A549 (cell line): ENCODE results near the gene SNX25. TPM values are rescaled to one million over a fixed set of nuclear protein-coding genes. Genes with fewer than 3 reads are reported as not detected.

Source experiments
- ATAC-seq, 2 experiments: fragments of 200-7000 bp in 1 of 2; fragments of >200 bp in 1 of 2; cut with Nextera tagmentation in 1 of 2; cut with Tn5 transposase in 1 of 2; 3 replicates each; pipeline versions ENCODE4 v1.8.0 to v1.9.1; 2018 to 2020; ENCODE audit warnings: mild to moderate bottlenecking in 1 of 2, moderate library complexity in 1 of 2
- CTCF ChIA-PET: fragments of 300-600 bp; sonication (Branson Sonifier 250); formaldehyde crosslinking; extraction: SDS; loops from one replicate; lab custom pipeline; 2021; ENCODE audit warnings: antibody characterized with exemption, inconsistent platforms; lab: Yijun Ruan, JAX
- POLR2A ChIA-PET: fragments of 350-600 bp; formaldehyde crosslinking; extraction: SDS; loops from one replicate; lab custom pipeline; 2021; ENCODE audit warnings: antibody characterized with exemption, inconsistent platforms; lab: Yijun Ruan, JAX
- DNase-seq, 2 experiments: peaks; one replicate each; pipeline versions ENCODE4 v3.0.0 to v3.0.0-alpha.2; 2011 to 2016; ENCODE audit warnings: low read depth in 1 of 2, low spot score in 1 of 2
- FAIRE-seq: peaks from 2 replicates; lab custom pipeline; 2011; peaks lifted over from hg19 to GRCh38; lab: Jason Lieb, UNC
- H3K27ac ChIP-seq, 2 experiments: fragments of >200 bp; sonication (Bioruptor Twin); formaldehyde crosslinking; 3 replicates each; pipeline ENCODE4 v1.5.1; 2016 to 2017
- H3K4me1 ChIP-seq: fragments of >200 bp; sonication (Bioruptor Twin); formaldehyde crosslinking; 3 replicates; pipeline ENCODE4 v1.6.1; 2016
- H3K4me2 ChIP-seq: fragments of >200 bp; sonication (Bioruptor Twin); formaldehyde crosslinking; 3 replicates; pipeline ENCODE4 v1.6.1; 2016
- H3K4me3 ChIP-seq: fragments of >200 bp; sonication (Bioruptor Twin); formaldehyde crosslinking; 3 replicates; pipeline ENCODE4 v1.5.1; 2016
- H3K9me3 ChIP-seq: fragments of >200 bp; sonication (Bioruptor Twin); formaldehyde crosslinking; 3 replicates; pipeline ENCODE4 v1.6.1; 2016
- CBX2 ChIP-seq: fragments of 200-600 bp; sonication (generic); IDR thresholded peaks from 2 replicates; pipeline ENCODE4 v1.6.1; 2016; ENCODE audit warnings: low read depth, mild to moderate bottlenecking, borderline replicate concordance
- CBX8 ChIP-seq: fragments of 200-600 bp; sonication (generic); IDR thresholded peaks from 2 replicates; pipeline ENCODE4 v1.6.1; 2016
- CEBPB ChIP-seq, 2 experiments: fragments of >200 bp in 1 of 2; sonication (Bioruptor Twin) in 1 of 2; formaldehyde crosslinking in 1 of 2; IDR thresholded peaks; 2 replicates each; pipeline ENCODE4 v1.6.1; 2012 to 2016
- CHD2 ChIP-seq: fragments of 150-350 bp; IDR thresholded peaks from 2 replicates; pipeline ENCODE4 v1.6.1; 2014; ENCODE audit warnings: low read length; ENCODE audit not compliant: partially characterized antibody
- CHD4 ChIP-seq: fragments of 200-600 bp; sonication (generic); IDR thresholded peaks from 2 replicates; pipeline ENCODE4 v1.6.1; 2016; ENCODE audit warnings: antibody characterized with exemption, mild to moderate bottlenecking, borderline replicate concordance
- EP300 ChIP-seq, 2 experiments: fragments of >200 bp; sonication (Bioruptor Twin); formaldehyde crosslinking; IDR thresholded peaks; 2 replicates in 1 of 2; 3 replicates in 1 of 2; pipeline ENCODE4 v1.6.1; 2016 to 2017
- FOSB ChIP-seq: fragments of 250-450 bp; sonication (Bioruptor Pico); IDR thresholded peaks from 2 replicates; pipeline ENCODE4 v1.5.0; 2020; ENCODE audit warnings: mild to moderate bottlenecking, moderate library complexity
- FOSL2 ChIP-seq, 2 experiments: fragments of 450-650 bp in 1 of 2; fragments of >200 bp in 1 of 2; sonication (Bioruptor Twin) in 1 of 2; formaldehyde crosslinking; IDR thresholded peaks; 2 replicates each; pipeline versions ENCODE4 v1.5.0 to v1.6.1; 2016 to 2020; ENCODE audit warnings: mild to moderate bottlenecking in 1 of 2, moderate library complexity in 1 of 2
- FOXS1 ChIP-seq: fragments of 250-450 bp; sonication (Bioruptor Pico); IDR thresholded peaks from 2 replicates; pipeline ENCODE4 v1.5.0; 2020; ENCODE audit warnings: mild to moderate bottlenecking, moderate library complexity
- GATA3 ChIP-seq: IDR thresholded peaks from 2 replicates; pipeline ENCODE4 v1.6.1; 2012; ENCODE audit warnings: borderline replicate concordance
- MAFK ChIP-seq: fragments of 450-650 bp; IDR thresholded peaks from 2 replicates; pipeline ENCODE4 v1.6.1; 2014; ENCODE audit not compliant: partially characterized antibody
- MAZ ChIP-seq: fragments of 150-350 bp; IDR thresholded peaks from 2 replicates; pipeline ENCODE4 v1.6.1; 2014; ENCODE audit warnings: antibody characterized with exemption, low read depth, low read length, borderline replicate concordance
- NR3C1 ChIP-seq: fragments of >200 bp; sonication (Bioruptor Twin); formaldehyde crosslinking; IDR thresholded peaks from 3 replicates; pipeline ENCODE4 v1.6.1; 2017
- POLR2A ChIP-seq: IDR thresholded peaks from 2 replicates; pipeline ENCODE4 v1.6.1; 2012; ENCODE audit warnings: mild to moderate bottlenecking, low read length
- RAD21 ChIP-seq, 2 experiments: fragments of >200 bp in 1 of 2; sonication (Bioruptor Twin) in 1 of 2; formaldehyde crosslinking in 1 of 2; IDR thresholded peaks in 1 of 2; conservative IDR thresholded peaks in 1 of 2; 2 replicates in 1 of 2; 3 replicates in 1 of 2; pipeline ENCODE4 v1.6.1; 2012 to 2018; ENCODE audit warnings: inconsistent platforms in 1 of 2
- RCOR1 ChIP-seq: fragments of 150-350 bp; IDR thresholded peaks from 2 replicates; pipeline ENCODE4 v1.6.1; 2014; ENCODE audit warnings: antibody characterized with exemption, low read length, low read depth
- REST ChIP-seq: fragments of 200-600 bp; sonication (generic); IDR thresholded peaks from 2 replicates; pipeline ENCODE4 v1.6.1; 2016; ENCODE audit warnings: antibody characterized with exemption, mild to moderate bottlenecking, moderate library complexity
- RFX5 ChIP-seq: fragments of 450-650 bp; IDR thresholded peaks from 2 replicates; pipeline ENCODE4 v1.7.1; 2014; ENCODE audit warnings: antibody characterized with exemption, mild to moderate bottlenecking, moderate library complexity
- SREBF2 ChIP-seq: fragments of 450-650 bp; IDR thresholded peaks from 2 replicates; pipeline ENCODE4 v1.6.1; 2014; ENCODE audit warnings: mild to moderate bottlenecking, moderate library complexity
- USF2 ChIP-seq: fragments of 450-650 bp; IDR thresholded peaks from 2 replicates; pipeline ENCODE4 v1.6.1; 2014; ENCODE audit warnings: antibody characterized with exemption
- ZFP36 ChIP-seq: fragments of 450-650 bp; IDR thresholded peaks from 2 replicates; pipeline ENCODE4 v1.6.1; 2014; ENCODE audit warnings: borderline replicate concordance; ENCODE audit not compliant: partially characterized antibody
- ZSCAN20 ChIP-seq: fragments of 250-450 bp; sonication (Bioruptor Pico); IDR thresholded peaks from 2 replicates; pipeline ENCODE4 v1.8.0; 2022; ENCODE audit warnings: mild to moderate bottlenecking, moderate library complexity
- WGBS: methylation state at CpG from one replicate; pipeline ENCODE4 v1.1.6; 2017; ENCODE audit errors: missing lambda C conversion rate; 5-methylcytosine and 5-hydroxymethylcytosine counted together
- polyA plus RNA-seq, 4 experiments: library from polyadenylated mRNA; depleted of rRNA in 3 of 4; stranded (reverse); fragments of >200 nt; fragmentation: RNase III in 1 of 4; extraction: RNeasy Plus Mini Kit Qiagen cat#74134 plus additional on column Dnase treatment in 1 of 4; gene quantifications; 2 replicates in 3 of 4; 3 replicates in 1 of 4; pipeline ENCODE4 v1.2.3, GENCODE V29; 2011 to 2017
- TF ChIP-seq, protein P1 (sequence below): IDR thresholded peaks from 2 replicates; pipeline ENCODE4 v1.6.1; 2012
- TF ChIP-seq, protein P2 (sequence below): fragments of 250-450 bp; sonication (Bioruptor Pico); IDR thresholded peaks from 2 replicates; pipeline ENCODE4 v1.5.0; 2020; ENCODE audit warnings: low read depth, mild to moderate bottlenecking, moderate library complexity
- TF ChIP-seq, protein P3 (sequence below): fragments of >200 bp; sonication (Bioruptor Twin); formaldehyde crosslinking; IDR thresholded peaks from 3 replicates; pipeline ENCODE4 v1.5.1; 2016
- TF ChIP-seq, protein P4 (sequence below): fragments of 250-450 bp; sonication (Bioruptor Pico); IDR thresholded peaks from 2 replicates; pipeline ENCODE4 v1.5.0; 2021; ENCODE audit warnings: mild to moderate bottlenecking, moderate library complexity, borderline replicate concordance

The SNX25 gene
- polyA plus RNA-seq, 2 of the 4 experiments (the other 2 are of a cell fraction), result 10.1 to 13.0 TPM

DNA sequence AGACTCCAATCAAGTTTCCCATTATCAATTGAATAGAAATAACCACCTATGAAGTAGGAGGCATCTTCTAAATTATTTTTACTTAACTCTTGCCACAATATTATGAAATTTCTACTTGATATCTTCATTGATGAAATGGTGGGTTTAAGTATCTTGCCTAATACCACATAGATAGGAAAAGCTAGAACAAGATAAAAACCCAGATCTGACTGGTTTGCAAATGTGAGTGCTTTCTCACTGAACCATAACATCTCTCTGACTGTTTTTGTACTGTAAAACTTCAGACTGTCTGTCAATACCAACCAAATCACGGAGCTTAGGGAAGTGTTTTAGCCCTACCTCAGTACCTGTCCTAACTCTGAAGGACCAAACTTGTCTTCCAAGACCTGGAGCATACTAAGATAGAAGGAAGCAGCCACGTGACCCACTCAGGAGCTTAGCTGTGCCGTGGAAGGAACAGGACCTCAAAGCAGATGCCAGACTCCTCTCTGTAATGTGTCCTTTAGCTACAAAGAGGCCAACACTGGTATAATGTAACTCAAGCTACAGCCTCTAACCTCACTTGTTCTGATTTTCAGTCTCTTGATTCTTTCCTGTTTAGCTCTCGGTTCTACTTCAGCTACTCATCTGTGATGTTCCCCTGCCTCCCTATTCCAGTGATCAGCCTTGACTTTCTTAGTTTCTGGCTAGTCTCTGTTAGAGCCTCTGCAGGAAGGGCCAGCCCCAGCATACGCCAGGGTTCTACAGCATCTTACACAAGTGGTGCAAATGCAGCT lies 101.9 kb downstream of the SNX25 start:
- no peak overlapping the region for H3K27ac ChIP-seq
- POLR2A ChIA-PET, result no interaction called here
- no peak for DNase-seq
- no peak overlapping the region for H3K4me3 ChIP-seq
- TF ChIP-seq CHD2 (no peak), RCOR1 (no peak), CBX2 (no peak), USF2 (no peak), CBX8 (no peak), ZFP36 (no peak), NR3C1 (no peak), SREBF2 (no peak), ZSCAN20 (CRISPR knock-in tag) (no peak), RFX5 (no peak), MAZ (no peak), REST (no peak), EP300 (IDR thresholded peaks at IDR 0.05) (no peak), POLR2A (no peak)
- TF ChIP-seq, protein P1, sequence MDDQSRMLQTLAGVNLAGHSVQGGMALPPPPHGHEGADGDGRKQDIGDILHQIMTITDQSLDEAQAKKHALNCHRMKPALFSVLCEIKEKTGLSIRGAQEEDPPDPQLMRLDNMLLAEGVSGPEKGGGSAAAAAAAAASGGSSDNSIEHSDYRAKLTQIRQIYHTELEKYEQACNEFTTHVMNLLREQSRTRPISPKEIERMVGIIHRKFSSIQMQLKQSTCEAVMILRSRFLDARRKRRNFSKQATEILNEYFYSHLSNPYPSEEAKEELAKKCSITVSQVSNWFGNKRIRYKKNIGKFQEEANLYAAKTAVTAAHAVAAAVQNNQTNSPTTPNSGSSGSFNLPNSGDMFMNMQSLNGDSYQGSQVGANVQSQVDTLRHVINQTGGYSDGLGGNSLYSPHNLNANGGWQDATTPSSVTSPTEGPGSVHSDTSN, result no peak
- TF ChIP-seq, protein P2, sequence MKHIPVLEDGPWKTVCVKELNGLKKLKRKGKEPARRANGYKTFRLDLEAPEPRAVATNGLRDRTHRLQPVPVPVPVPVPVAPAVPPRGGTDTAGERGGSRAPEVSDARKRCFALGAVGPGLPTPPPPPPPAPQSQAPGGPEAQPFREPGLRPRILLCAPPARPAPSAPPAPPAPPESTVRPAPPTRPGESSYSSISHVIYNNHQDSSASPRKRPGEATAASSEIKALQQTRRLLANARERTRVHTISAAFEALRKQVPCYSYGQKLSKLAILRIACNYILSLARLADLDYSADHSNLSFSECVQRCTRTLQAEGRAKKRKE (CRISPR knock-in tag), result no peak
- TF ChIP-seq, protein P3, sequence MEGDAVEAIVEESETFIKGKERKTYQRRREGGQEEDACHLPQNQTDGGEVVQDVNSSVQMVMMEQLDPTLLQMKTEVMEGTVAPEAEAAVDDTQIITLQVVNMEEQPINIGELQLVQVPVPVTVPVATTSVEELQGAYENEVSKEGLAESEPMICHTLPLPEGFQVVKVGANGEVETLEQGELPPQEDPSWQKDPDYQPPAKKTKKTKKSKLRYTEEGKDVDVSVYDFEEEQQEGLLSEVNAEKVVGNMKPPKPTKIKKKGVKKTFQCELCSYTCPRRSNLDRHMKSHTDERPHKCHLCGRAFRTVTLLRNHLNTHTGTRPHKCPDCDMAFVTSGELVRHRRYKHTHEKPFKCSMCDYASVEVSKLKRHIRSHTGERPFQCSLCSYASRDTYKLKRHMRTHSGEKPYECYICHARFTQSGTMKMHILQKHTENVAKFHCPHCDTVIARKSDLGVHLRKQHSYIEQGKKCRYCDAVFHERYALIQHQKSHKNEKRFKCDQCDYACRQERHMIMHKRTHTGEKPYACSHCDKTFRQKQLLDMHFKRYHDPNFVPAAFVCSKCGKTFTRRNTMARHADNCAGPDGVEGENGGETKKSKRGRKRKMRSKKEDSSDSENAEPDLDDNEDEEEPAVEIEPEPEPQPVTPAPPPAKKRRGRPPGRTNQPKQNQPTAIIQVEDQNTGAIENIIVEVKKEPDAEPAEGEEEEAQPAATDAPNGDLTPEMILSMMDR, result no peak
- no peak overlapping the region for H3K4me2 ChIP-seq
- no peak for FAIRE-seq
- ATAC-seq, result no peak
- WGBS, result 85% methylated on average over 5 of the region's 5 CpGs
- CTCF ChIA-PET, result interaction anchor here (1.3 to 1.4 kb wide), 2 partner anchors 41 to 86 kb away, joined by 3 to 4 read pairs; partner anchors contain the start of gene ANKRD37
- no peaks in the 10 kb centered on the region for H3K9me3 ChIP-seq
- H3K4me1 ChIP-seq, result no peaks in the 10 kb centered on the region

- TF ChIP-seq NR3C1 (no peak), CEBPB (IDR thresholded peaks at IDR 0.05) (no peak), GATA3 (no peak), RAD21 (conservative IDR thresholded peaks at IDR 0.05 in 1 of 2, IDR thresholded peaks at IDR 0.05 in 1 of 2) (no peak), FOSL2 (IDR thresholded peaks at IDR 0.05) (no peak), FOSL2 (CRISPR knock-in tag; IDR thresholded peaks at IDR 0.05) (no peak), RFX5 (no peak), CHD4 (no peak), CBX8 (no peak), SREBF2 (no peak), MAFK (no peak), FOXS1 (no peak), FOSB (CRISPR knock-in tag) (no peak)
- TF ChIP-seq, protein P2 (CRISPR knock-in tag), result no peak
- TF ChIP-seq, protein P4, sequence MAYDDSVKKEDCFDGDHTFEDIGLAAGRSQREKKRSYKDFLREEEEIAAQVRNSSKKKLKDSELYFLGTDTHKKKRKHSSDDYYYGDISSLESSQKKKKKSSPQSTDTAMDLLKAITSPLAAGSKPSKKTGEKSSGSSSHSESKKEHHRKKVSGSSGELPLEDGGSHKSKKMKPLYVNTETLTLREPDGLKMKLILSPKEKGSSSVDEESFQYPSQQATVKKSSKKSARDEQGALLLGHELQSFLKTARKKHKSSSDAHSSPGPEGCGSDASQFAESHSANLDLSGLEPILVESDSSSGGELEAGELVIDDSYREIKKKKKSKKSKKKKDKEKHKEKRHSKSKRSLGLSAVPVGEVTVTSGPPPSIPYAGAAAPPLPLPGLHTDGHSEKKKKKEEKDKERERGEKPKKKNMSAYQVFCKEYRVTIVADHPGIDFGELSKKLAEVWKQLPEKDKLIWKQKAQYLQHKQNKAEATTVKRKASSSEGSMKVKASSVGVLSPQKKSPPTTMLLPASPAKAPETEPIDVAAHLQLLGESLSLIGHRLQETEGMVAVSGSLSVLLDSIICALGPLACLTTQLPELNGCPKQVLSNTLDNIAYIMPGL (CRISPR knock-in tag), result no peak
- no peaks in the 10 kb centered on the region for H3K4me1 ChIP-seq
- 93% methylated on average over 5 of the region's 5 CpGs for WGBS
- no peak overlapping the region for H3K4me3 ChIP-seq
- FAIRE-seq (no peak), DNase-seq (no peak), ATAC-seq (no peak)
- no peak overlapping the region for H3K27ac ChIP-seq
- no peaks in the 10 kb centered on the region for H3K9me3 ChIP-seq
- H3K4me2 ChIP-seq, result no peak overlapping the region
- ChIA-PET POLR2A (no interaction called here), CTCF (no interaction called here)
These were observed 103.3 kb downstream of the SNX25 start for GRCh38 chr4:185312699-185313098.
